ENCODE data around the gene PDCD10.

The PDCD10 gene

DNA sequence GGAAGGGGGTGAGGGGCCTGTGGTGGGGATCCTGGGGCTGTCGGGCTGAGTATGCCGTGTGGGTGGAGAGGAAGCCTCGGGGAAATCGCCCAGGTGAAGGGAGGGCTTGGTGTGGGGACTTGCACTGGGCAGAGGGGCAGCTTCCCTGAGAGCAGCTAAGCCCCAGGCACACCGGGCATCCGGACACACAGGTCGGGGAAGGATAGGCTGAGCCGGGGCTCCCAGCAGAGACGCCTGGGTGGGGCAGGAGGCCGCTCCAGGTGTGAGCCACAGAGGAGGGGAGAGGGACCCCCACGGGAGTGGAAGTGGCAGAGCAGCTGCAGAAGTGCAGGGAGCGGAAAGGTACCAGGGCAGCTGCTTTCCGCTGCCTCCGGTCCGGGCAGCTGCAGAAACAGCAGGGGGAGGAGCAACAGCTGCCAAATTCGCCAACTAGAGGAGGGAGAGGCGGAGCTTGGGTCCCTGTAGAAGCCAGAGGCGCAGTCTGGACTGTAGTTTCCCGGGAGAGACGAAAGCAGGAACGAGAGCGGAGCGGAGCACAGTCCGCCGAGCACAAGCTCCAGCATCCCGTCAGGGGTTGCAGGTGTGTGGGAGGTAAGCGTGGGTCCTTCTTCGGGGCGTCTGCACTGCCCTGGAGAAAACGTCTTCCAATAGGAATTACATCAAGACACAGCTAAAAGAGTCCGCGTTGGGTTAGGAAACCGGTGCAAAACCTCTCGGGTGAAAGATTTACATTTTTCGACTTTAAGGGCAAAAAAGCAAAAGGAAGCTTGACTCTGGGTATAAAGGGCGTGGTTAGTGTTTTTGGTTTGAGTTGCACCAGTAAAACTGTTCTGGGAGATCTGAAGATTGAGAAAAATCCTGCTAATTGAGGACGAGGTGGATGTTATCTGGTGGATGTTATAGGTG is 794 bp upstream of the PDCD10 start, which contains the start of gene SERPINI1:
Gene SERPINI1, plus strand, starts transcription at position 489 of the 906 bp plus-strand sequence. CDS start 53,408 bp downstream, outside the sequence.
- peak; percentile 76 for DNase-seq (ENCODE audit: low spot score)

DNA sequence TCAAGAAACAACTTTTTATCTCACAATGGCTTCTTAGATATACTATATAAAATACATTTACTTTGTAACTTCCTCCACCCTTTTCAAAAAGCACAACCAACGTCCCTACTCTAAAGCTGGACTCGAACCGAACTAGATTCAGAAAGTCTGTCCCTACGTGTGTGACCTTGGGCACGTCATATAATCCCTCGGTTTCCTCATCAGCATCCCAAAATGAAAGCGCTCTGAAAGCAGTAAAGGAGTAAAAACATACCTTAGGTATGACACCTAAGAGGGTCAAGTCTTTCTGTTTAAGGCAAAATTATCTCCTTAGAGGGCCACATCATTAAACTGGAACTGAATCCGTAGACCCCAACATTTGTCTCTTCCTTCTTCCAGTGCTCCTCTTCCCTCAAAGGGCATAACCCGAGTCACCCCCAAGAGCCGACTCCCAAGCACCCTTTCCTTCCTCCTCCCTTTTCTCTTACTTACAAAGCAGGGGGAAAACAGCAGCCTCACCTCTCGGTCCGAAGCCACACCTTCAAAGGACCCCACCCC is 663 bp downstream of the PDCD10 start:
- DNase-seq (ENCODE audit: low spot score) = no peak

GRCh38 chr3:167732313-167733065 is 2.2 kb downstream of the PDCD10 start:
- DNase-seq (ENCODE audit: low spot score) = no peak

- DNase-seq (ENCODE audit: low spot score) = no peak
Measured at GRCh38 chr3:167731393-167731792, 3.3 kb downstream of the PDCD10 start.

- DNase-seq (ENCODE audit: low spot score) = no peak
Measured at GRCh38 chr3:167729591-167729990, 5.1 kb downstream of the PDCD10 start.

GRCh38 chr3:167728632-167729323 is 5.9 kb downstream of the PDCD10 start:
- DNase-seq (ENCODE audit: low spot score) = no peak

DNA sequence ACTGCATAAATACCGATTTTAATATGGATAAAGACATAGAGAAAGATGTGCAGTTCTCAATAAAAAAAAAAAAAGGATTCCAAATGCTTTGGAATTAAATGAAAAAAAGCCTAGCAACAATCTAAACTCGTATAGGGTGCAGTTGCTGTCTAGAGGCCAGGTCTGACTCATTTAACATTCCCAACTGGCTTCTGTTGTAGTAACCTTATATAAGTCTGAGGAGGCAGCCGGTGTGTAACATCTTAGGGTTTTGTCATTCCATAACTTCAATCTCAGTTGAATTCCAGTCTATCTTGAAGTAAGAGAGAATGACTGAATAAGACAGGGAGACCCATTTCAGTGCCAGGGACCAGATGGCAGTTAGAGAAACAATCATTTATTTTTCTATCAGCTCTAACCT is 6.5 kb downstream of the PDCD10 start:
- peak; percentile 48 for DNase-seq (ENCODE audit: low spot score)

- DNase-seq (ENCODE audit: low spot score) = no peak
Measured at GRCh38 chr3:167723872-167724271, 10.8 kb downstream of the PDCD10 start.

DNA sequence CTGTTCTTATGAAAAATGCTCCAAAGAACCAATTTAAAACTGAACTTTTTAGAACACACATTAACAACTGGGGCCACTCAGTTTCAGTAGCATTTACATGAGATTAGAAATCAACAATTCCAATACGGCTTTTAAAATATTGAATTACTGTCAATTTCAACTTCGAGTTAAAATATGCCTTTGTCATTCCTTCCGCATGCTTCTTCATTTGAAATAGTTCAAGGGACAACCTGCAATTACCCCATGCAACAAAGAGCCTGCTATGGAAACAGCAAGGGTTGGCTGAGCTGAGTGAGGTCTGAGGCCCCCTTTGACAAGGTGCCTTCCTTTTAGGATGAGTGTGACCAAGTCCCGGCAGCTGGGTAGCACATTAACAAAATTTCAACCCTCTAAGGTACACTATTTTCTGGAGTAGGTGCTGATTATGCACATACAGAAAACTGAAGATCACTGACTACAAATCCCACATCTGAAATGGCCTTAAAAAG is 11.6 kb downstream of the PDCD10 start:
- DNase-seq (ENCODE audit: low spot score) = no peak

DNA sequence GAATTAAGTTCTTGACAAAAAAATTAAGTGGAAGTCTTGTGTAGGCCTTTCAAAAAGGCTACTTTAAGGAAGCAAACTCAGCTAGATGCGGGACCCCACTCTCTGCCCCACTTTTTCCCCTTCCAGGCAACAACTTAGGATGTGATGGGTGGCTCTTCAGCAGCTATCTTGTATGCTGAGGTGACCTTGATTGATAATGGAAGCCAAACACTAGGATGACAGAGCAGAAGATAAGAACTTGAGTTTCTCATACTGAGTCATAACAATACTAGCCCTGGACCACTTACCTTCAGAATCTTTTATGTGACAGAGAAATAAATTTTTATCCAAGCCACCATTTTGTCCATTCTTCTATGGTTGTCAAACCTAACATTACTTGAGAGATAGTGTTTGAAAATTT is 16.1 kb downstream of the PDCD10 start:
- no peak for DNase-seq (ENCODE audit: low spot score)

- DNase-seq (ENCODE audit: low spot score) = no peak
Measured at GRCh38 chr3:167716920-167717319, 17.8 kb downstream of the PDCD10 start.

GRCh38 chr3:167714871-167715270 is 19.8 kb downstream of the PDCD10 start:
- DNase-seq (ENCODE audit: low spot score) = no peak

- DNase-seq (ENCODE audit: low spot score) = no peak
Measured at GRCh38 chr3:167712445-167712844, 22.2 kb downstream of the PDCD10 start.

GRCh38 chr3:167711439-167711838 is 23.3 kb downstream of the PDCD10 start:
- DNase-seq (ENCODE audit: low spot score) = no peak

DNA sequence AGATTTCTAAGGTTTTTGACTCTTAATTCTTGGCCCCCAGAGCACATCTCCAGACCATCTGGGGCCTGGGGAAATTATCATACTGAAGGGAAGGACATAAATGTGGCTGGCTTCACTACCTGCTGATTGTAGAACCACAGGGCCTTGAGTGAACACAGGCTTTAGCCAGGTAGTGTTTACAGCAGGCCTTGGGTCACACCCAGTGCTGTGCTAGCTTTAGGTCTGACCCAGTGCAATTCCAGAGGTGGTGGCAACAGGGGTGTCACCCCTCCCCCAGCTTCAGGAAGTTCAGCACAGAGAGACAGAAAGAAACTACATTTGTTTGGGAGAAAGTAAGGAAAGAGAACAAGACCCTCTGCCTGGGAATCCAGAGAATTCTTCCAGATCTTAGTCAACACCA is 24.1 kb downstream of the PDCD10 start:
- no peak for DNase-seq (ENCODE audit: low spot score)

GRCh38 chr3:167709690-167710089 is 25.0 kb downstream of the PDCD10 start:
- DNase-seq (ENCODE audit: low spot score) = no peak

- no peak for DNase-seq (ENCODE audit: low spot score)
Measured at GRCh38 chr3:167705840-167706239, 28.9 kb downstream of the PDCD10 start.

DNA sequence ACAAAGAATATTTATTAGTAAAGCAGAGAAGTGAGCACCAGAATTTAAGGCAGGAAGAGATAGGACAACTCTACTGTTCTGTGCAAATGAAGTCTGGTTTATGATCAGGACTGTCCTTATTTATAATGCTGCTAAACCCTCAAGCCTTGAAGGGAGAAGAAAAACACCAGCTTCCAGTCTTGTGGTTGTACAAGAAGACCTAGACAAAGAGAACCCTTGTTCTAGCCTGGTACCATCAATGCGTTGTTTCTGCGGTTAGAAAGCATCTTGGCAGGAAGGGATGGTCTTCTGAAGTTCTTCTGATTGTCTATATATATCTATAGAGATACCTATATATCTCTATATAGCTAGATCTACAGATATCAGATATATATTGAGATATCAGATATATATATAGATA is 33.8 kb downstream of the PDCD10 start:
- DNase-seq (ENCODE audit: low spot score) = no peak

- DNase-seq (ENCODE audit: low spot score) = no peak
Measured at GRCh38 chr3:167700046-167700445, 34.6 kb downstream of the PDCD10 start.

- DNase-seq (ENCODE audit: low spot score) = no peak
Measured at GRCh38 chr3:167694121-167694520, 40.6 kb downstream of the PDCD10 start.

DNA sequence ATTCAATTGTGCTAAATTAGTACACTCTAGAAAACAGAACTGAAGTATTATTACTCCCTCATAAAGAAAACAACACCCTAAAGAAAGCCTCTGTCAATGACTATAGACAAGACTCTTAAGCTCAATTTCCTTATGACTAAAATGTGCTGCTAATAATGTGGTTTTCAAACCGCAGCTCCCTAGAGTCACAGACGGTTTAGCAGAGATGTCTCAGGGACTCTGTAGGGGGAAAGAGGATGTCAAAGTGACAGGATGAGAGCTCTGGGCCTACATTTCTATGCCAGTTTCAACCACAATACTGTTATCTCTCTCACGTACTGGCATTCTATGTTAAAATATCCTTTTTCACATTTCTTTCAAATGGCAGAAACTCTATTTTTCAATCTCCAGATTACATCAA is 43.3 kb downstream of the PDCD10 start:
- no peak for DNase-seq (ENCODE audit: low spot score)

DNA sequence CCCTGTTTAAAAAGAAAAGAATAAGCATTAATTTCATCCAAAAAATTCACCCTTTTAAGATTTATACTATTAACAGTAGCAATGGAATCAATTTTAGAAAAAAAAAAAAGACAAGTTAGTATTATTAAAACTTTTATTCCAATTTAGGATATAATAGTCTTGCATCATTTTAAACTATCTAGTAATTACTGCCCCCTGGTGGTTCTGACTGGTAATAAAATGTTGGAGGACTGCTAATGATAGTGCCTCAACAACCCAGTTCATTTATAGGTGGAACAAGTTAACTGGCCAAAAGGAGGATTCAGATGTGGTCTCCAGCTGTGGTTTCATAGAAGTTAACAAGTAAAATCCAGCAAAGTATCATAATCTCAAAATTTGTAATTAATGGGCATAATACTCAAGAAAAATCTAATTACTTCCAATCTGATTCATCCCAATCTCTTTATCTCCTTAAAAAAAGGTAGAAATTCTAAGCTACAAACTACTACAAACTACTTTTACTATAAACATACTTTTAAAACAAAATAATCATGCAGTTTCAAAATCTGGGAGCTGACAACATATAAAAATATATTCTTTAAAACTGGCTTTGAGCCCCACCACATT is 50.2 kb downstream of the PDCD10 start:
- peak; percentile 29 for DNase-seq (ENCODE audit: low spot score)

Data from AG08396 (cell line).